ENCODE measurements around the gene GPR31. TPM values are rescaled to one million over a fixed set of nuclear protein-coding genes. Genes with fewer than 3 reads are reported as not detected.

Gene GPR31
- total RNA-seq, 1 experiment from 2014 or later = not detected

DNA sequence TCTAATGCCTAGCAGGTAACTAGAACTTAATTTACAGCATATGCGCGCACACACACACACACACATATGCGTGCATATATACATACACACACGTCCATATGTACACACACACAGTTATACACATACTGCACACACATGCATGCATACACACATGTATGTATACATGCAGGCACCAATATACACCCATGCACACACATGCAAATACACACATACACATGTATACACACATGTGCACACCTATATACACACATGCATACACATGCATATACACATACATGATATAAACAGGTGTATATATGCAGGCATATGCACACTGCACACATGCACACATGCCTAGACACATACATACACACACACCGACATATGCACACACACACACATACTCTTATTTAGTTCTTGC lies 33.0 kb downstream of the GPR31 start:
- no peaks in the 10 kb centered on the region for H3K27me3 ChIP-seq (replicated peaks; ENCODE audit: control insufficient read depth, insufficient read depth, low read length)

DNA sequence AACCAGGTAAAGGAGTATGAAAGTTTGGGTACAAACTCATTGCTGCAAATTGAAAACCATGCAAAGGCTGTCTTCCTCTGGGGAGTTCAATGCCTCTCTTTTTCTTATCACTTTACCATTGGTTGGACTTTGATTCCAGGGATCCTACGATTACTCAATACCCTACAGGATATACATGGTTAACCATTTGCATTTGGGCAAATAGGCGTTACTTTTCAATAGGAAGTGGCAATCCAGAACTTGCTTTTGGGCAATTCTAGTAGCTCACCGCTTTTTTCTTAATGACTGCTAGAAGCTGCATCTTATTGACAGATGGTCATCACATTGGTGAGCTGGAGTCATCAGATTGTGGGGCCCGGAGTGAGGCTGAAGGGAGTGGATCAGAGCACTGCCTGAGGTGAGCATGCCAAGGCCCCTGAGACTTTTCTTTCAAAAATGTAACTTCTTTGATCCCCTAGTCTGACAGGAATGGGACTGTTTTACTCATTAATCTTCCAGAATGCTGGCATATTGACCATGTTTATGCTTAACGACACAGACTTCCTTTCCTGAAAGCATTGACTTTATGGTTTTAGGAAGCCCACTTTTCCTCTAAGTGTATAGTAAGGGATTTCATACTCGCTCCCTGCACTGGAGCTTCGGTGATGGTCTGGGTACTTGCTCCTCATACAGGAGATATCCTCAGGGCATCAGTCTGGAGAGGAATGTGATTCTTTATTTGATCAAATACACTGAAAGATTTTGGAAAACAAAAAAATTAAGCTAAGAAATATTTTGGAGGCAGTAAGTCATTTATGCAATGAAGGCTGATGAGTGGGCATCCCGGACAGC lies 34.7 kb downstream of the GPR31 start, which contains the start of gene CCR6:
CCR6 (plus strand) TSS at position 270 of the 831 bp plus-strand sequence. CDS start 13,039 bp downstream, outside the sequence.
- H3K4me3 ChIP-seq (ENCODE audit: low read depth, low read length) = no peak within 1 kb of the TSS
- CTCF ChIA-PET = interaction anchor here (0.6 to 6.1 kb wide), 4 partner anchors 16 to 348 kb away, joined by 3 to 90 read pairs (median 3); no protein-coding TSS in a partner anchor
- Mint-ChIP-seq H3K36me3 (ENCODE audit: insufficient read depth, unreplicated experiment) (no peaks in the 10 kb centered on the region), H3K27me3 (ENCODE audit: insufficient read depth, unreplicated experiment) (no peaks in the 10 kb centered on the region), H3K4me1 (ENCODE audit: low read depth, unreplicated experiment) (peaks cover 13% of the 10 kb centered on the region), H3K27ac (ENCODE audit: unreplicated experiment) (peak within 1 kb of the TSS; percentile 25), H3K9me3 (ENCODE audit: unreplicated experiment) (no peaks in the 10 kb centered on the region), H3K4me3 (ENCODE audit: unreplicated experiment) (peak within 1 kb of the TSS; percentile 18)
- DNase-seq = peak in 1 of 2 experiments; percentile 43
- BruUV-seq (replicated peaks) = no TSS peak
- H3K27me3 ChIP-seq (replicated peaks; ENCODE audit: control insufficient read depth, insufficient read depth, low read length) = no peaks in the 10 kb centered on the region
- no peaks in the 10 kb centered on the region for H3K9me3 ChIP-seq
- TF ChIP-seq, protein P1, sequence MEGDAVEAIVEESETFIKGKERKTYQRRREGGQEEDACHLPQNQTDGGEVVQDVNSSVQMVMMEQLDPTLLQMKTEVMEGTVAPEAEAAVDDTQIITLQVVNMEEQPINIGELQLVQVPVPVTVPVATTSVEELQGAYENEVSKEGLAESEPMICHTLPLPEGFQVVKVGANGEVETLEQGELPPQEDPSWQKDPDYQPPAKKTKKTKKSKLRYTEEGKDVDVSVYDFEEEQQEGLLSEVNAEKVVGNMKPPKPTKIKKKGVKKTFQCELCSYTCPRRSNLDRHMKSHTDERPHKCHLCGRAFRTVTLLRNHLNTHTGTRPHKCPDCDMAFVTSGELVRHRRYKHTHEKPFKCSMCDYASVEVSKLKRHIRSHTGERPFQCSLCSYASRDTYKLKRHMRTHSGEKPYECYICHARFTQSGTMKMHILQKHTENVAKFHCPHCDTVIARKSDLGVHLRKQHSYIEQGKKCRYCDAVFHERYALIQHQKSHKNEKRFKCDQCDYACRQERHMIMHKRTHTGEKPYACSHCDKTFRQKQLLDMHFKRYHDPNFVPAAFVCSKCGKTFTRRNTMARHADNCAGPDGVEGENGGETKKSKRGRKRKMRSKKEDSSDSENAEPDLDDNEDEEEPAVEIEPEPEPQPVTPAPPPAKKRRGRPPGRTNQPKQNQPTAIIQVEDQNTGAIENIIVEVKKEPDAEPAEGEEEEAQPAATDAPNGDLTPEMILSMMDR (IDR thresholded peaks at IDR 0.05; ENCODE audit: insufficient read depth in 1 of 2, low read depth in 1 of 2, low read length in 1 of 2, severe bottlenecking in 1 of 2, unreplicated experiment in 1 of 2) = no peak
- peaks cover 16% of the 10 kb centered on the region for H3K4me1 ChIP-seq
- POLR2A ChIA-PET = no interaction called here
- H3K36me3 ChIP-seq (ENCODE audit: control insufficient read depth, insufficient read depth, low read length) = no peaks in the 10 kb centered on the region
- intact Hi-C loops (cut with micrococcal nuclease; ENCODE audit: unreplicated experiment) = loop anchor here (5.0 kb wide), 1 partner anchor 126 kb away; the partner anchor contains the start of gene CEP43

More for the DNA sequence above, 33.0 kb downstream of the GPR31 start:
- Mint-ChIP-seq H3K9me3 (ENCODE audit: unreplicated experiment) (no peaks in the 10 kb centered on the region), H3K27ac (ENCODE audit: unreplicated experiment) (no peak overlapping the region), H3K36me3 (ENCODE audit: insufficient read depth, unreplicated experiment) (no peaks in the 10 kb centered on the region), H3K4me3 (ENCODE audit: unreplicated experiment) (no peak overlapping the region), H3K4me1 (ENCODE audit: low read depth, unreplicated experiment) (peaks cover 13% of the 10 kb centered on the region), H3K27me3 (ENCODE audit: insufficient read depth, unreplicated experiment) (no peaks in the 10 kb centered on the region)
- Histone ChIP-seq H3K36me3 (ENCODE audit: control insufficient read depth, insufficient read depth, low read length) (no peaks in the 10 kb centered on the region), H3K4me1 (peaks cover 16% of the 10 kb centered on the region), H3K4me3 (ENCODE audit: low read depth, low read length) (no peak overlapping the region), H3K9me3 (no peaks in the 10 kb centered on the region)
- ChIA-PET CTCF (interaction anchor here (6.1 kb wide), 1 partner anchor 17 kb away, joined by 90 read pairs; no protein-coding TSS in a partner anchor), POLR2A (no interaction called here)
- TF ChIP-seq, protein P1 (IDR thresholded peaks at IDR 0.05; ENCODE audit: insufficient read depth in 1 of 2, low read depth in 1 of 2, low read length in 1 of 2, severe bottlenecking in 1 of 2, unreplicated experiment in 1 of 2) = no peak
- no peak for DNase-seq
- intact Hi-C loops (cut with micrococcal nuclease; ENCODE audit: unreplicated experiment) = loop anchor here (5.0 kb wide), 1 partner anchor 127 kb away; the partner anchor contains the start of gene CEP43
- no TSS peak for BruUV-seq (replicated peaks)

DNA sequence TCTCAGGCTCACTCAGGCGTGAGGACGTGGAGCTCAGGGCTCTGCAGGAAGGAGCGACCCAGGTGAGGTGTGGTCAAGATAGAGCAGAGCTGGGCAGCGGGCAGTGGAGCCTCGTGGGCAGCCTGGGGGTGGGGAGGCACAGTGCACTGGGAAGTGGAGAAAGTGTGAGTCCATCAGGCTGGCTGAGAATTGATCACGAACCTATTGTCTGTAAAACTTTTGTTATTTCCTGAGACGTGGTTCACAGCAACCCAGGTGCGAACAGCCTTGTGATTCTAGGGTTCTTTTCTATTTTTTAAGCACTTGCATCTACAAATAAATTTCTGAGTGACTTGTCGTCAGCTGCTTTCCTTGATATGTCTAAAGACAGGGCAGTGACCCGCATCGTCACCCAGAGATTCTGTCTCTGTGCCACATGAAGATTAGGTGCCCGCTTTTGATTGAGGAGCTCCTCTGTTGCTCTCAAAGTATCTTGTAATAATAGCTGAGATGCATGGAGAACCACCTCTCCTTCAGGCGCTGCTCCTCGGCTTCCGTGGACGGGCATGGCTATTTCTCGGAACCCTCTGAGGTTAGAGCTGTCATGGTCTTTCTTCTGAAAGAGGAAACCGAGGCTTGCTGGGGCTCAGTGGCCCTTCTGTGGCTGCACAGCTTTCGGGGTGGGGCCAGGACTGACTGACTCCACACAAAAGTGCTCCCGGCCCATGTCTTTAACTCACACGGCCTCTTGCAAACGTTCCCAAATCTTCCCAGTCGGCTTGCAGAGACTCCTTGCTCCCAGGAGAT lies 35.5 kb downstream of the GPR31 start:
- no peaks in the 10 kb centered on the region for H3K36me3 ChIP-seq (ENCODE audit: control insufficient read depth, insufficient read depth, low read length)
- no peak overlapping the region for H3K4me3 ChIP-seq (ENCODE audit: low read depth, low read length)
- ChIA-PET POLR2A (no interaction called here), CTCF (interaction anchor here (0.6 to 6.1 kb wide), 3 partner anchors 17 to 172 kb away, joined by 3 to 90 read pairs (median 3); no protein-coding TSS in a partner anchor)
- no TSS peak for BruUV-seq (replicated peaks)
- DNase-seq = no peak
- no peaks in the 10 kb centered on the region for H3K9me3 ChIP-seq
- Mint-ChIP-seq H3K4me1 (ENCODE audit: low read depth, unreplicated experiment) (peaks cover 13% of the 10 kb centered on the region), H3K36me3 (ENCODE audit: insufficient read depth, unreplicated experiment) (no peaks in the 10 kb centered on the region), H3K27me3 (ENCODE audit: insufficient read depth, unreplicated experiment) (no peaks in the 10 kb centered on the region), H3K4me3 (ENCODE audit: unreplicated experiment) (peak overlapping the region; percentile 18), H3K9me3 (ENCODE audit: unreplicated experiment) (no peaks in the 10 kb centered on the region), H3K27ac (ENCODE audit: unreplicated experiment) (peak overlapping the region; percentile 25)
- TF ChIP-seq, protein P1 (IDR thresholded peaks at IDR 0.05; ENCODE audit: insufficient read depth in 1 of 2, low read depth in 1 of 2, low read length in 1 of 2, severe bottlenecking in 1 of 2, unreplicated experiment in 1 of 2) = no peak
- intact Hi-C loops (cut with micrococcal nuclease; ENCODE audit: unreplicated experiment) = loop anchor here (5.0 kb wide), 1 partner anchor 125 kb away; the partner anchor contains the start of gene CEP43
- peaks cover 16% of the 10 kb centered on the region for H3K4me1 ChIP-seq
- H3K27me3 ChIP-seq (replicated peaks; ENCODE audit: control insufficient read depth, insufficient read depth, low read length) = no peaks in the 10 kb centered on the region
